Neutrophil (primary cell): ENCODE data around the gene ATP6V1G2.

Source experiments
- H3K27ac ChIP-seq: fragments of 200-600 bp; sonication (generic); 2 replicates; pipeline ENCODE4 v1.5.1; 2016; ENCODE audit warnings: mild to moderate bottlenecking, moderate library complexity
- H3K27me3 ChIP-seq: fragments of 200-600 bp; sonication (generic); 2 replicates; pipeline ENCODE4 v1.6.0; 2016; ENCODE audit warnings: mild to moderate bottlenecking
- H3K36me3 ChIP-seq: fragments of 200-600 bp; sonication (generic); 2 replicates; pipeline ENCODE4 v1.5.1; 2017
- H3K4me1 ChIP-seq, 2 experiments: fragments of 200-600 bp in 1 of 2; sonication (generic) in 1 of 2; 1 replicate in 1 of 2; 2 replicates in 1 of 2; pipeline versions ENCODE4 v1.5.1 to v1.6.1; 2013 to 2016; ENCODE audit warnings: low read depth in 1 of 2, low read length in 1 of 2, mild to moderate bottlenecking in 1 of 2, moderate library complexity in 1 of 2; ENCODE audit not compliant: control insufficient read depth in 1 of 2, insufficient read depth in 1 of 2
- H3K4me3 ChIP-seq, 2 experiments: fragments of 200-600 bp in 1 of 2; sonication (generic) in 1 of 2; 1 replicate in 1 of 2; 2 replicates in 1 of 2; pipeline ENCODE4 v1.5.1; 2013 to 2016; ENCODE audit warnings: low read depth in 1 of 2, low read length in 1 of 2, mild to moderate bottlenecking in 1 of 2, moderate library complexity in 1 of 2
- H3K9me3 ChIP-seq: fragments of 200-600 bp; sonication (generic); 2 replicates; pipeline ENCODE4 v1.5.1; 2016
- TF ChIP-seq, protein P1 (sequence below): fragments of 200-600 bp; sonication (generic); IDR thresholded peaks from 2 replicates; pipeline ENCODE4 v1.5.1; 2016; ENCODE audit warnings: antibody characterized with exemption

Gene ATP6V1G2

DNA sequence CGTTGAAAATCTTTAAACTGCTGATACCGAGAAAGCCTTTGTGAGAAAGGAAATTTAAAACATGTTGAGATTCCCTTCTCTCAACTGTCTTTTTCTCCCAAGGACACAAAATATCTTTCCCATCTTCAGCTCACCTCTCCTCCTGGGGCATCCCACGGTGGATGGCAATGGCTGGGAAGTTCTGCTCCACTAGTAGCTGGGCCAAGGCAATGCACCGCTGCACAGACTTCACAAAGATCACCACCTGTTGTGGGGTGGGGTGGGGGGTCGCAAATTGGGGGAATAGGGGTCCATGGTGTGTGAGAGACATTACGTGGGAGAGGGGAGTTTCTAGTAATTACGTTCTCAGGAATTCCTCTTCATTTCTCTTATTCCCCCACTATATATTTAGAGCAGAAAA is 15.2 kb downstream of the ATP6V1G2 start:
- H3K36me3 ChIP-seq = peaks cover 76% of the 10 kb centered on the region
- H3K4me1 ChIP-seq = no peaks in the 10 kb centered on the region
- no peak overlapping the region for H3K4me3 ChIP-seq
- H3K27me3 ChIP-seq = no peaks in the 10 kb centered on the region
- TF ChIP-seq, protein P1, sequence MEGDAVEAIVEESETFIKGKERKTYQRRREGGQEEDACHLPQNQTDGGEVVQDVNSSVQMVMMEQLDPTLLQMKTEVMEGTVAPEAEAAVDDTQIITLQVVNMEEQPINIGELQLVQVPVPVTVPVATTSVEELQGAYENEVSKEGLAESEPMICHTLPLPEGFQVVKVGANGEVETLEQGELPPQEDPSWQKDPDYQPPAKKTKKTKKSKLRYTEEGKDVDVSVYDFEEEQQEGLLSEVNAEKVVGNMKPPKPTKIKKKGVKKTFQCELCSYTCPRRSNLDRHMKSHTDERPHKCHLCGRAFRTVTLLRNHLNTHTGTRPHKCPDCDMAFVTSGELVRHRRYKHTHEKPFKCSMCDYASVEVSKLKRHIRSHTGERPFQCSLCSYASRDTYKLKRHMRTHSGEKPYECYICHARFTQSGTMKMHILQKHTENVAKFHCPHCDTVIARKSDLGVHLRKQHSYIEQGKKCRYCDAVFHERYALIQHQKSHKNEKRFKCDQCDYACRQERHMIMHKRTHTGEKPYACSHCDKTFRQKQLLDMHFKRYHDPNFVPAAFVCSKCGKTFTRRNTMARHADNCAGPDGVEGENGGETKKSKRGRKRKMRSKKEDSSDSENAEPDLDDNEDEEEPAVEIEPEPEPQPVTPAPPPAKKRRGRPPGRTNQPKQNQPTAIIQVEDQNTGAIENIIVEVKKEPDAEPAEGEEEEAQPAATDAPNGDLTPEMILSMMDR = no peak
- H3K9me3 ChIP-seq = no peaks in the 10 kb centered on the region
- no peak overlapping the region for H3K27ac ChIP-seq

DNA sequence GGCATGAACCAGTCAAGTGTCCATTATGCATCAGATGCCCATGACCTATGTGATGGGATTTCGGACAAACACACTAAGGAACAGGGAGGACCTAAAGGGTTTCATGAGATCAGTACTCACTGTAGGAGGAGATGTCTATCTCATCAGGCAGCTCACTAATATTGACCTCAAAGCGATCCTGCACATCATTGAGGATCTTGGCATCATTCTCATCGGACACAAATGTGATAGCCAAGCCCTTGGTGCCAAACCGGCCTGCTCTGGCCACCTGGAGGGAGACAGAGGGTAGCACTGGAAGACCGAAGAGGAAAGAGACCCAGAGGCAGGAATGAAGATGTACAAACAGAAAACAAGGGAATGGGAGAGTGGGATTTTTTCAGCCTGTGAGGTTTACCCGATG is 15.7 kb downstream of the ATP6V1G2 start:
- Histone ChIP-seq H3K27ac (no peak overlapping the region), H3K9me3 (no peaks in the 10 kb centered on the region), H3K36me3 (peaks cover 71% of the 10 kb centered on the region), H3K27me3 (no peaks in the 10 kb centered on the region), H3K4me3 (no peak overlapping the region), H3K4me1 (no peaks in the 10 kb centered on the region)
- TF ChIP-seq, protein P1 = no peak

DNA sequence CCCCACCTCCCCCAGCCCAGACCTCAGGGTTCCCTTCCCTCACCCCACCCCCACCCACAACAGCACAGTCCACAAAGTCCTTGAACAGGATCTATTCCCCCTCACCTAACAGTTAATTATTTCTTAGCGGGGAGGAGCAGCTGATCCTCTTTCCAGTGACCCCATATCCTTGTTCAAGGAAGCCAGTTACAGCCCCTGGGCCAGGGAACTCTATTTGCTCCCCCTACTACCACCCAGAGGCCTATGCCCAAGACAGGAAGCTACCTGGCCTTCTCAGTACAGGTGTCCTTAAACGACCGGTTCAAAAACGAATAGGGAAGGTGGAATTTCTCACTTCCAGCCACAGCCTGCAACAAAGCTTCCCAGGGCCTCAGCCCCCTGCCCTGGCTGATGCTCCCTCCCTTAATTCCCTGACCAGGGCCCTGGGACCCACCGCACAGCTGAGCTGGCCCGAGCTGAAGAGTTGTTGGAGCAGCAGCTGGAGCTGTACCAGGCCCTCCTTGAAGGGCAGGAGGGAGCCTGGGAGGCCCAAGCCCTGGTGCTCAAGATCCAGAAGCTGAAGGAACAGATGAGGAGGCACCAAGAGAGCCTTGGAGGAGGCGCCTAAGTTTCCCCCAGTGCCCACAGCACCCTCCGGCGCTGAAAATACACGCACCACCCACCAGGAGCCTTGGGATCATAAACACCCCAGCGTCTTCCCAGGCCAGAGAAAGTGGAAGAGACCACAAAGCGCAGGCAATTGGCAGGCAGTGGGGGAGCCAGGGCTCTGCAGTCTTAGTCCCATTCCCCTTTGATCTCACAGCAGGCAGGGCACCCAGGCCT is 16.9 kb downstream of the ATP6V1G2 start:
- Histone ChIP-seq H3K9me3 (no peaks in the 10 kb centered on the region), H3K4me1 (no peaks in the 10 kb centered on the region), H3K4me3 (no peak overlapping the region), H3K36me3 (peaks cover 60% of the 10 kb centered on the region), H3K27ac (peak overlapping the region; percentile 20), H3K27me3 (no peaks in the 10 kb centered on the region)
- TF ChIP-seq, protein P1 = no peak

DNA sequence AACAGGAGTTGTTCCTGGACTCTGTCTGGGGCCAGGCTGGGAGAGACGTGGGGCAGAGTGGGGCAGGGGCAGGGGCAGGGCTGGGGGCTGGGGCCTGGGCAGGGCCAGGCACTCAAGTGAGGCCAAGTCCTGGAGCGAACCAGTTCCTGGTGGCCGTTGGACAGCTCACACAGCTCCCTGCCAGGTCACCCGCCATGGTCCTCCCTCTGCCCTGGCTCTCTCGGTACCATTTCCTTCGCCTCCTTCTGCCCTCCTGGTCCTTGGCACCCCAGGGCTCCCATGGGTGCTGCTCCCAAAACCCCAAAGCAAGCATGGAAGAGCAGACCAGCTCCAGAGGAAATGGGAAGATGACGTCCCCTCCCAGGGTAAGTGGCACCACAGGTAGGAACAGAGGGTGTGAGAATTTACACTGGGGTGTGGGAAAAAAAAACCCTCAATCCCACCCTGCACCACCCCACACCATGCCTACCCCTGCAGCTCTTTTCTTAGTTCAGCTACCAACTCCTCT is 17.5 kb downstream of the ATP6V1G2 start, which contains the start of gene MCCD1:
MCCD1 (plus strand) TSS at position 142 of the 508 bp plus-strand sequence; CDS start at position 195, 53 bp downstream.
- H3K27ac ChIP-seq = peak within 1 kb of the TSS; percentile 20
- no peak within 1 kb of the TSS for H3K4me3 ChIP-seq
- TF ChIP-seq, protein P1 = no peak
- H3K27me3 ChIP-seq = no peaks in the 10 kb centered on the region
- peaks cover 53% of the 10 kb centered on the region for H3K36me3 ChIP-seq
- no peaks in the 10 kb centered on the region for H3K9me3 ChIP-seq
- H3K4me1 ChIP-seq = no peaks in the 10 kb centered on the region

DNA sequence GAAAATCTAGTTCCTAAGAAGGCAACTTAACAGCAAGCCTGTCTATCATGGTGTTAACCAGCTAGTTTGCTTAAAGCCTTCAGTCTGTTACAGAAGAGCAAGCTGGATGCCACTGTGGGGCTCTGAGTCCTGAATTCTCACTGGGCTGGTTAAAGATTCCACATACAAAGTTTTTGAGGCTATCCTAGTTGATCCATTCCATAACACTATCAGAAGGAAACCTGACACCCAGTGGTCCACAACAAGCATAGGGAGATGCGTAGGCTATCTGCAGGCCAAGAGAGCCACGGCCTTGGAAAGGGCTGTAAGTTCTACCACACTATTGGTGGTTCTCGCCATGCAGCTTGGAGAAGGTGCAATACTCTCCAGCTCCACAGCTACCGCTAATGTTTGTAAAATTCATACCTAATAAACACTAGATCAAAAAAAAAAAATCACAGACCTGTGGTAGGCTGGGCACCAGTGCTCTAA is 18.1 kb downstream of the ATP6V1G2 start:
- TF ChIP-seq, protein P1 = no peak
- Histone ChIP-seq H3K27me3 (no peaks in the 10 kb centered on the region), H3K9me3 (no peaks in the 10 kb centered on the region), H3K36me3 (peaks cover 48% of the 10 kb centered on the region), H3K27ac (no peak overlapping the region), H3K4me3 (no peak overlapping the region), H3K4me1 (no peaks in the 10 kb centered on the region)
